Ishikawa (cell line): Measurements from ENCODE around the gene IER5L.

Experiments
- CEBPB ChIP-seq: IDR thresholded peaks from 2 replicates; pipeline ENCODE4 v1.6.1; 2012
- EGR1 ChIP-seq: IDR thresholded peaks from 2 replicates; pipeline ENCODE4 v1.6.1; 2012
- MAX ChIP-seq: IDR thresholded peaks from 2 replicates; pipeline ENCODE4 v1.6.1; 2012
- RAD21 ChIP-seq: IDR thresholded peaks from 2 replicates; pipeline ENCODE4 v1.6.1; 2012; ENCODE audit warnings: low read depth
- TAF1 ChIP-seq: IDR thresholded peaks from 2 replicates; pipeline ENCODE4 v1.6.1; 2012; ENCODE audit warnings: low read depth, mild to moderate bottlenecking
- TCF12 ChIP-seq: IDR thresholded peaks from 2 replicates; pipeline ENCODE4 v1.6.1; 2012; ENCODE audit warnings: low read depth
- USF1 ChIP-seq: IDR thresholded peaks from 2 replicates; pipeline ENCODE4 v1.6.1; 2012
- ZBTB7A ChIP-seq: IDR thresholded peaks from 2 replicates; pipeline ENCODE4 v1.6.1; 2012; ENCODE audit warnings: low read depth

- TF ChIP-seq MAX (no peak), EGR1 (no peak), TCF12 (no peak), RAD21 (no peak), CEBPB (no peak), USF1 (no peak), TAF1 (no peak), ZBTB7A (no peak)
Observed at GRCh38 chr9:129213551-129213950, 35.5 kb upstream of the IER5L start.
